GM10266 (cell line): ENCODE measurements around the gene ANK3.

Experiments used
- DNase-seq: peaks from one replicate; pipeline ENCODE4 v3.0.0; 2012; ENCODE audit errors: extremely low spot score
- TF ChIP-seq, protein P1 (sequence below): IDR thresholded peaks from 2 replicates; pipeline ENCODE4 v1.5.1; 2012; ENCODE audit warnings: mild to moderate bottlenecking, low read depth; ENCODE audit not compliant: control insufficient read depth, insufficient read depth; ENCODE audit errors: missing control alignments

ANK3 gene

DNA sequence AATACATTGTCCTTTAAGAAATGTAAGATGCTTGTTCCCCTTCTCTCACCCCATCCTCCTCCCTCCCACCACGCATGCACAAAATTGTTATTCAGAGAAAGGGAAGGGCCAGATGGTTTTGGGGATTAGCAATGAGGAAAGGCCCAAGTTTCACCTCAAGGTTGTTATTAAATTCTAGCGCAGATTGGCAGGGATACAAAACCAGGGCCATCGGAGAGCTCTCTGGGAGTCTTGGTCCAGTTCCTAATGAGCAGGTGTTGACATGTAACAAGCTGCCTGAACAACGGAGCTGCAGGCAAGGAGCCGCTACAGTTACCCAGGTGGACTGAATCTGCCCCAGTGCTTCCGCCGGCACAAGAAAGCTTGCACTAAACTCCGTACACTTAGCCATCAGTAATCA, 9.7 kb upstream of the ANK3 start:
- TF ChIP-seq, protein P1, sequence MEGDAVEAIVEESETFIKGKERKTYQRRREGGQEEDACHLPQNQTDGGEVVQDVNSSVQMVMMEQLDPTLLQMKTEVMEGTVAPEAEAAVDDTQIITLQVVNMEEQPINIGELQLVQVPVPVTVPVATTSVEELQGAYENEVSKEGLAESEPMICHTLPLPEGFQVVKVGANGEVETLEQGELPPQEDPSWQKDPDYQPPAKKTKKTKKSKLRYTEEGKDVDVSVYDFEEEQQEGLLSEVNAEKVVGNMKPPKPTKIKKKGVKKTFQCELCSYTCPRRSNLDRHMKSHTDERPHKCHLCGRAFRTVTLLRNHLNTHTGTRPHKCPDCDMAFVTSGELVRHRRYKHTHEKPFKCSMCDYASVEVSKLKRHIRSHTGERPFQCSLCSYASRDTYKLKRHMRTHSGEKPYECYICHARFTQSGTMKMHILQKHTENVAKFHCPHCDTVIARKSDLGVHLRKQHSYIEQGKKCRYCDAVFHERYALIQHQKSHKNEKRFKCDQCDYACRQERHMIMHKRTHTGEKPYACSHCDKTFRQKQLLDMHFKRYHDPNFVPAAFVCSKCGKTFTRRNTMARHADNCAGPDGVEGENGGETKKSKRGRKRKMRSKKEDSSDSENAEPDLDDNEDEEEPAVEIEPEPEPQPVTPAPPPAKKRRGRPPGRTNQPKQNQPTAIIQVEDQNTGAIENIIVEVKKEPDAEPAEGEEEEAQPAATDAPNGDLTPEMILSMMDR: no peak
- DNase-seq: no peak

DNA sequence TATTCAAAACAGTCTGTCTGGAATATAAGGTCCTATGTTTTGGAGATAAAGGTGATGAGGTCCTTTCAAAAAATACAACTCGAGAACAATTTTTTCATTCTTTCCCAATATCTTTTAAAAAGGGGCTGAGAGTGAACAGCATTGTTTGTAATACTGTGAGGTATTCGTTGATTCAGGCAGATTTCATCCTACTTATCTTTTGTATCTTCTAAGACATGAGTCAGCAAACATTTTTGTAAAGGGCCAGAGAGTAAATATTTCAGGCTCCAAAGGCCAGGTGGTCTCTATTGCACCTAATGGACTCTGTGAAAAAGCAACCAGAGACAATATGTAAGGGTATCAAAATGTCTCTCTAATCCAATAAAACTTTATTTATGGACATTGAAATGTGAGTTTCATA, 8.1 kb upstream of the ANK3 start:
- DNase-seq: no peak
- TF ChIP-seq, protein P1: no peak

DNA sequence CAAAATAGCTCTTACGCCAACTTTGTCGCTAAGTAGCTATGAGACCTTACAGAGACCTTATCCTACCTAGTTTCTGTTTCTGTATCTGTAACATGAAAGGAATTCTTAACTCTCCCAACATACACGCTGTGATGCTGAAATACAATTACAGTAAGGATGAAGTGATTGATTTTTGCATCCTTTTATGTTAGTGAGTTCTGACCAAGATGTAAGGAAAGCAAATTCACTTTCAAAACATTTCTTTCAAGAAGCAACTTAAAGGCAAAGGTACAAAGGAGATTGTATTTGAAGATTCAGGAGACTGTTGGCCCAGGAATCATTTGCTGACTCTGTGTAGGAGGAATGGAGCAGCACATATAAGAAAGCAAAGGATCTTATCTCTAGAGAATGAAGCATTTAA, 7.1 kb upstream of the ANK3 start:
- TF ChIP-seq, protein P1: no peak
- DNase-seq: no peak

DNA sequence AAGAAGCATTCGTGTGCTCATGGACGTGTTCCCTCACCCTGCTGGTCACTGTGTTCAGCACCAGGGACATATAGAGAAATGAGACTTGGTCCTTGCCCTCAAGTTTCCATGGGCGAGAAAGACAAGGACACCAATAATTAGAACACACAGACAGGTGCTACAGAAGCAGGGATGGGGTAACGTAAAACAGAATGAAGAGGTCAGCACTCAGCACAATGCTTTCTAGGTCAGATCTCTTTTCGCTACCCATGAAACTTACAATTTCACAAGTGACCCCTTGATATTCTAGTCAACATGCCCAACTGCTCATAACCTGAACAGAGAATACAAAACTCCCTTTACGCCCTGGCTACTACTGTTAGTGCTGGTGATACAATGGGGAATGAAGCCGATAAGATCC, 6.0 kb upstream of the ANK3 start:
- TF ChIP-seq, protein P1: no peak
- DNase-seq: no peak

DNA sequence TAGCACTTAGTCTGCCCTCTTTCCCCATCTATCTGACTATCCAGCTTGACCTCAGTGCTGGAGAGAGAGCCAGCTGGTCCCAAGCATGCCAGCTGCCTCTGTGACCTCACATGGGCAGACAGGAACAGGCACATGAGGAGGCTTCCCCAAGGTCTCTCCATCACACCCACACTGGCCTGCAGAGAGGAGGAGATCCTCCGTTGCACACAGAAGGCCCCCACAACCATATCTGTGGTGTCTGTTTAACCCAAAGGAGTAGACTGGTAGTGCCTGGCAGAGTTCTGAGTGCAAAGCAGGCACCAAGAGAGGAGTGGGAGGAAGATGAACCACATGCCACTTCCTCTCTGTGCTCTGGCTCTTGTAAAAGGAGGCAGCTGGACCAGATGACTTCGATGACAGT, 4.8 kb upstream of the ANK3 start:
- no peak for DNase-seq
- TF ChIP-seq, protein P1: no peak

DNA sequence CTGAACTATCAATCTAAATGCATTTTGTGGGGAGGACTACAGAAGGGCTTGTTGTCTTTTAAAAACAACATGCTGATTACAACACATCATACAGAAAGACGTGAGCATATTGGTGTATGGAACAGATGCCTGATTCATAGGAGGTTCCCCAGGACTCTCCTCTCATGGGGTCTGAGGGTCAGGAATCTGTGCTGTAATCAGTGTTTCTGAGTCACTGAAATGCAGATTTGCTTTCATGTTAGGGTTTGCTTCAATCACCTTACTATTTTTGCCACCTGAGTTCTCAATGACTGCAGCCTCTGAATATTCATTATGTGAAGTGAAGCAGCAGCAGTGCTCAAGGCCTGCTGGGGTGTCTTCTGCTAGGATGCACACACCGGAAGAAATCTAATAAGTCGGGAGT, 550 bp upstream of the ANK3 start:
- DNase-seq: no peak
- TF ChIP-seq, protein P1: no peak

DNA sequence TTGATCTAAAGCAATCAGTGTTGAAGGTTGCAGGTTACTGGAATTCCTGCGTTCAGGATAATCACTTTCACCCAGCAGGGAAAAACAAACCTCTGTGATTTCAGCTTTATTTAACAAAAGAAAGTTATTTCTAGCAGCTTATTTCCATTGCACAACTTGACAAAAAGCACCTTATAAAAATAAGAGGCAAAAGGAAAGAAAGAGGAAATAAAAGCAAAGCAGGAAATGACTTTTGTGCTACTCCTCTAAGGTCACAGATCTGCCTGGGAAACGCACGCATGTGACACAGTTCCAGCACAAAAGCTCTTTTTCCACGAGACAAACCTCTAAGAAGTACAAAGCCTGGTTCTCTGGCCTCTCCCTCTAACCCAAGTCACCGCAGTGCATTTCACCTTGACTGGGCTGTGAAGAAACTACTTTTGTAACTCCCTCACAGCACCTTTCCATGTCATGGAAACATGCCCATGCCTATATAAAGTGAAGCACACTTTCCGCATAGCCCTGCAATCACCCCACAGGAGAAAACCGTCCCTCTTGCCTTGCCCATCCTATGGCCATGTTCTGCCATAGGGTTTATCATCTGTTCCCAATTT, 870 bp downstream of the ANK3 start:
- TF ChIP-seq, protein P1: no peak
- no peak for DNase-seq
